GM18907 (cell line): ENCODE data around the gene FANK1.
A peak's percentile ranks its signal among the peaks of the same experiment; 100 is the strongest.

Source experiments
- ATAC-seq: cut with Tn5 transposase; IDR thresholded peaks from one replicate; pipeline ENCODE4 v1.9.1; 2021; ENCODE audit warnings: mild to moderate bottlenecking, moderate library complexity; ENCODE audit not compliant: unreplicated experiment

The FANK1 gene, protein sequence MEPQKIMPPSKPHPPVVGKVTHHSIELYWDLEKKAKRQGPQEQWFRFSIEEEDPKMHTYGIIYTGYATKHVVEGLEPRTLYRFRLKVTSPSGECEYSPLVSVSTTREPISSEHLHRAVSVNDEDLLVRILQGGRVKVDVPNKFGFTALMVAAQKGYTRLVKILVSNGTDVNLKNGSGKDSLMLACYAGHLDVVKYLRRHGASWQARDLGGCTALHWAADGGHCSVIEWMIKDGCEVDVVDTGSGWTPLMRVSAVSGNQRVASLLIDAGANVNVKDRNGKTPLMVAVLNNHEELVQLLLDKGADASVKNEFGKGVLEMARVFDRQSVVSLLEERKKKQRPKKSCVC

DNA sequence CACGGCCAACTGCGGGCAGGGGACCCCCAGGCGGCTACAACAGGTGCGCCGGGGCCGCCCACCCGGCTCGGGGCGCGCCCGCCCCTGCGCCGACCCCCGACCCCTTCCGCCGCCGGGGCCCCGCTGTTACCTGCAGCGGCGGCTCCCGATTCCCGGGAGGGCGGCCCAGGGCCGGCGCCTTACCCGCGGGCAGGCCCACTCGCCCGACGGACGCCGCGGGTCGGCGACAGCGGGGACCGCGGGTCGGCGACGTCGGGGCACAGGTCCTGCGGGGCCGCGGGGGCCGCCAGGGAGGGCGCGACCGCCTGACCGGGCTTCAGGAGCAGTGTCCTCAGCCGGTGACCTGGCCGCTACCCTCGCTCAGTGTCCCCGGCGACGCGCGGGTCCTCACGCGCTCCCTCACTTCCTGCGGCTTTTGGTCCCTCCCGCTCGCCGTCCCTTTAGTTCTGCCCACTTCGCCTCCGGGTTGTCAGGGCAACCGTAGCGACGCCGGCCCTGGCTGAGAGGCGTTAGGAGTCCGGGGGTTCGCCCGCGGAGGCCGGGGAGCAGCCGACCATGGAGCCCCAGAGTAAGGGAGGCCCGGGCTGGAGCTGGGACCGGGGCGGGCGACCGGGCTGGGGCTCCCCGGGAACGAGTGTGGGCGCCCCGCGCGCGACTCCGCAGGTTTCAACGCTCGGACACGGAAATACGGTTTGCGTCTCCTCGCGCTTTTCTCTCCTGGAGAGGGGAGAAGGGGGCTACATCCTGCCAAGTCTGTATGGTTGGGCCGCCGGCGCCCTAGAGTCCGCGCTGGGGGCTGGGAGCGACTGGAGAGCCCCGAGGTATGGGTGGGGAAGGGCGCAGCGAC, at the start of gene FANK1:
Gene FANK1 (plus strand): TSS at position 477 of the 847 bp plus-strand sequence. CDS start 79 bp downstream, at position 556.
- peak; percentile 91 for ATAC-seq

- peak; percentile 50 for ATAC-seq
Measured at GRCh38 chr10:125846894-125847293, 49.5 kb upstream of the FANK1 start.

DNA sequence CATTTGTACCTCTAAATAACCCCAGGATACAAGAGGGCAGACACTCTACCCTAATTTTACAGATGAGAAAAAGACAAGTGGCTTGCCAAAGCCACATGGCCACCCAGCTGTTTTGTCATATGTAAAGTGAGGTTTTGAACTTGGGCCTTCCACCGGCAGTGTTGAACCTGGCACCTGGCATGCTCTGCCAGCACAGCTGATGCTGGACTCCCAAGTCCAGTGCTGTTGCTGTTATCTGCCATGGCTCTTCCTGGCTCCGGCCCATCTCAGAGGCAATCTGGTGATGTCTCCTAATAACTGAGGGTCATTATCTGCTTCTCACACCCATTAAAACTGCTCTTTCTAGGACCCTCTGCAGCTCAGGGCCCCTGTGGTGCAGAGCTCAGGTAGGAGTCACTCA, 48.0 kb upstream of the FANK1 start:
- no peak for ATAC-seq

DNA sequence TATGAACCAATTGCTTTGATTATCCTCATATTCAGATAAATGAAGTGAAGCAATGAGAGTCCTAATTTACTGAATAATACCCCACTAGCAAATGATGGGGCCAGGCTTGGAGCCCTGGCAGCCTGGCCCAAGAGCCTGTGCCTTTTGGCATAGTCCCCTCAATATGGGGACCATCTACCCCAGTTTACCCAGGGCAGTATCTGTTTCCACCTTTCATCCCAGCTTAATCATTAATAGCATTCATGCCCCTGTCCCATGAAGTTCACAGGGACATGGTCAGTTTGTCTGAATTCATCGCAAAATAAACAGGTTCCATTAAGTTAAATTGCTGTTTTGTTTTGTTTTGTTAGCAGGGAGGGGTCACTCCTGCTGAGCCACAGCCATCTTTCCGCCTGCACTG, 47.5 kb upstream of the FANK1 start:
- ATAC-seq, result no peak

GRCh38 chr10:125849448-125849847, 46.9 kb upstream of the FANK1 start:
- ATAC-seq, result no peak

DNA sequence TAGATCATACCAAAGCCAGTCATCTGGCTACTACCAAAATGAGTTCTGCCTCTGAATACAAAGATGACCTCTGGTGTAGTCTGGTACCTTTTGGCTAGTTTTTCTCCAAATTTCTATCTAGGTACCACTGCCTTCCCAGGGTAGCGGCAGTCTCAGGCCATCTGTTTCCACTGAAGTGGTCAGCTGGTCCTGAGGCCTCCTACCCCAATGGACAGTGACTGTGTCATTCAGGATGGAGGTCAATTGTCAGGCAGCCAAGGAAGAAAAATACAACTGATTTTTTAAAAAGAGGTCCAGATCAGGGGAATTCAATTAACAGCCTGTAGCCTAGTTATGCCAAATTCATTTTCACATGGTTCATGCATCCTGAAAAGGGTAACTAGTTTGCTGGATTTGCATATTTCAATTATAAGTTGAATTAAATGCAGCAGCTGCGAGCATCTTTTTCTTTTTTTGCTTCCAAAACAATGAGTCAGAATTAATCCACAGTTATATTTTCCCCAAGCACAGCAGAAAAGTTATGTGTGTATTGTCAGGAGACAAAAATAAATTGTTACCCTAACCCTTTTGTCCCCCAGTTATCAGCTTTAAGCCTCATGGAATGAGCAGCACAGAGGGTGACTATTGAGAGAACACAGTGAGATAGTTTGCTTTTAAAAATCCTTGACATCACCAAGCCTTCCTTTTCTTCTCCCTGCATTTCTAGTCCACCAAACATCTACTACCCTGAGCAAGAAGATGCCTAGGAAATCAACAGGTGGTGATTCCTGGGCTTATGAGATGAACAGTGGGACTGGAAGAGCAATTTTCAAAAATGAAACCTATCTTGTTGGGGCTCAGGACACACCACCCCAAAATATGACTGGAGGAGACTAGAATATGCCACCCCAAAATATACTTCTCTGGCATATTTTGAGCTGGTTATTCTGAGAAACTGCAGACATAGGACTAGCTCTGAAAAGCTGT, 45.3 kb upstream of the FANK1 start:
- ATAC-seq, result no peak

DNA sequence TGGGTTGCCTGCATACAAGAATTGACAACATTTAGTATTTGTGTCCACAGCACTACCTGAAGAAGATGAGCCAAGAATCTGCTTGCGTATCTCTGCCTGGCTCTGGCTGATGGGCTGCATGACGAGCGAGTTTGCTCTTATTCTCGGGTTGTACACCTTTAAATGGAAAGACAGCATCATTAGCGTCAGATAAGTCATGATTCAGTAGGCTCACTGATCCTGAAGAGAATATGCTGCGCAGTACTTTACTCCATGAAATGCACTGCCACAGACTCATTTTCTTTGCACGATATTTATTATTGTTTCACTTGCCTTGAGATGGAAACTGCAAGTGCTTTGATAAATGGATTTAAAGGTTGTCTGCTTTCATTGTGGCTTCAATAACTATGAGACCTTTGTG, 43.9 kb upstream of the FANK1 start:
- ATAC-seq, result no peak

GRCh38 chr10:125857185-125857760, 39.1 kb upstream of the FANK1 start:
- no peak for ATAC-seq

DNA sequence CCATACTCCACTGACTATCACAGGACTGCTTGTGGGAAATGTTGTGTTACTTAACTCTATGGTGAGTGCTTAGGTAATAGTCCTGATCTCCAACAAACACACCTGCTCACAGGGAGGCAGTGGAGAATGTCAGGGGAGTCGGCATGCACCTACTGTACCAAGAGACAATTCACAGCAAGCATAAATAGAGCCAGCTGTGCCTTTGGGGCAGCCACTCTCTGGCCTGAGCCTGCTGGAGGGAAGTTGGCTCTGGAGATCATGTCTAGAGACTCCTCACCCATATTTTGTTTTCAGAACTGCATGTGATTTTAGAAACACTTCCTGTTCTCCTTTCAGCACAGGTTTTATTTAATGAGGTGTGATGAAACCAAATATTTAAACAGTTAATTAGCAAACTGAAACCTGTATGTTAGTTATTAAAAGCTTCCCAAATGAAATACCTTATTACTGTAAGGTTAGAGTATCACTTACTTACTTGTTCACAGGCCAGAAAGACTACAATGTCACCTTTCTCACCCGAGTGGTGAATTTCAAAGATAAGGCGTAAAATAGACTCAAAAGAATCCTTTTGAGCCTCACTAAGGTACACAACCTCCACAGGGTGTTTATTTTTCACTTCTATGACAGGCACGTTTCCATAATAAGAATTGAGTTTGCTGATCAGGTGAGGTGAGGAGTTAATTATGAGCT, 37.1 kb upstream of the FANK1 start:
- no peak for ATAC-seq

DNA sequence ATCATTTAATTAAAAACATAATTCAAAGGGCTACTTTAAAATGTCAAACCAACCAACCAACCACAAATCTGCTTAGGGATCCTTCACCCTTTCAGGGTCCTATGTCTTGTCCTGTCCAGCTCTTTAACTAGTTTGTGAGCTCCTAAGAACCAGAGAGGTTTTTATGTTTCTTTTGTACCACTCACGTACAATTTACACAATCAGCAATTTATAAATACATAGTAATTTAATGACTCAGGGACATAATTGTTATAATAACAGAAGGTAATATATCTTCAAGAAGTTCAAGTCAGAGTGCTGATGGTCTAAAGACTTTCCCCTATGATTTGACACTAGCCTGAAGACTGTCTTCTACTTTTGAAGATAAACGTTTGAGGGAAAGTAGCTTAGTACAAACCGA, 31.2 kb upstream of the FANK1 start:
- no peak for ATAC-seq

GRCh38 chr10:125866421-125867029, 29.8 kb upstream of the FANK1 start:
- no peak for ATAC-seq

GRCh38 chr10:125868372-125868975, 27.9 kb upstream of the FANK1 start:
- ATAC-seq, result no peak

DNA sequence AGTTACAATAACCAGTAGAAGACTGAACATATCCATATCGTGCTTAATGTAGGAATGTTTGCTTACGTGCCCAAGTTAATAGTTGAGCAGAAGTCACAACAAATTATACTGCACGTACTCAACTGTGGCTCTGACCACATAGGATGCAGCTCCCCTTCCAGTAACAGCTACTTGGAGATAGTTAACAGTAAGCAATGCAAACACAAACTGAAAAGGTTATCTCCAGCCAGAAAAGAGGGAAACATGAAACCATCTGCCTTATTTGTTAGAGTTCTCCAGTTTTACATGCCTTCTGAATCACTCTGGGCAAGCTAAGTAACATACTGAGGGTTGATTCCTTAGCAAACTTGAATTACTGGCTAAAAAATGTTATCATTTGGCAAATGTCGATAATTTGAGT, 25.0 kb upstream of the FANK1 start:
- ATAC-seq, result no peak

DNA sequence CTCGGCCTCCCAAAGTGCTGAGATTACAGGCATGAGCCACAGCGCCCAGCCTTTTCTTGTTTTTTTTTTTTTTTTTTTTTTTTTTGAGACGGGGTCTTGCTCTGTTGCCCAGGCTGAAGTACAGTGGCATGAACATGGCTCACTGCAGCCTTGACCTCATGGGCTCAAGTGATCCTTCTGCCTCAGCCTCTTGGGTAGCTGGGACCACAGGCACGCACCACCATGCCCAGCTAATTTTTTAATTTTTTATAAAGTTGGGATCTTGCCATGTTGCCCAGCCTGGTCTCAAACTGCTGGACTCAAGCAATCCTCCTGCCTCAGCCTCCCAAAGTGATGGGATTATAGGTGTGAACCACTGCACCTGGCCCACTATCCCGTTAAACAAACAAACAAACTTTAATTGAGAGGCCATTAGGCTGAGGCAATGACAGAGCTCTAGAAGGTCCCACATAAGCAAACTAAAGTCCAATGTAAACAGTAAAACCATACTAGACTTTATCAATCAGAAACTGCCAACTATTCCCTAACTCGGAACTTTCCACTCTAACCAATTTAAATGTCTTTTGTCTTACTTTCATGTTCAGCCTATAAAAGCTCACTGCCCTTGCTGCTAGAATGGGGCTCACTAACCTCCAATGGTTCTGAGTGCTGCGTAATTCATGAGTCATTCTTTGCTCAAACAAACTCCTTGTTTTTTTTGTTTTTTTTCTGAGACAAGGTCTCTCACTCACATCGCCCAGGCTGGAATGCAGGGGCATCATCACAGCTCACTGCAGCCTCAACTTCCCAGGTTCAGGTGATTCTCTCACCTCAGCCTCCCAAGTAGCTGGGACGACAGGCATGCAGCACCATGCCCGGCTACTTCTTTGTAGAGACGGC, 17.2 kb upstream of the FANK1 start:
- no peak for ATAC-seq

- no peak for ATAC-seq
Measured at GRCh38 chr10:125880719-125881118, 15.6 kb upstream of the FANK1 start.

DNA sequence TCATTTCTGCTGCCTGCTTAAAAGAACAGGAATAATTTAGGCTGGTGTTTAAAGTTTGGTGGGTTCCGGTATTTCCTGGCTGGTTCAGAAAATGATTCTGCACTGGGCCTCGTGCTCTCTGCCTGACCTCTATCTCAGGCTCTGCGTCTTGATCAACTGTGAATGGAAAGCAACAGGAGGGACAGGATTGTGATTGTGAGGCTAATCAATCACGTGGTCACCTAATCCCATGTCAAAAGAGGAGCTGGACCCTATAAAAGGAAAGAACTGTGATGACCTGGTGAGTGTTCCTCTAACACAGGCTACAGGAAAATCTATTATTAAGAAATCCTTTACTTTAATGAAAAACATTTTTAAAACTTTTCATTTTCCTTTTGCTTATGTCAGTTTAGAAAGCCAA, 15.2 kb upstream of the FANK1 start, which contains the start of gene DHX32:
Gene DHX32 (minus strand): TSS at position 101 of the 400 bp plus-strand sequence. CDS start 468 bp downstream, outside the sequence.
- no peak for ATAC-seq

DNA sequence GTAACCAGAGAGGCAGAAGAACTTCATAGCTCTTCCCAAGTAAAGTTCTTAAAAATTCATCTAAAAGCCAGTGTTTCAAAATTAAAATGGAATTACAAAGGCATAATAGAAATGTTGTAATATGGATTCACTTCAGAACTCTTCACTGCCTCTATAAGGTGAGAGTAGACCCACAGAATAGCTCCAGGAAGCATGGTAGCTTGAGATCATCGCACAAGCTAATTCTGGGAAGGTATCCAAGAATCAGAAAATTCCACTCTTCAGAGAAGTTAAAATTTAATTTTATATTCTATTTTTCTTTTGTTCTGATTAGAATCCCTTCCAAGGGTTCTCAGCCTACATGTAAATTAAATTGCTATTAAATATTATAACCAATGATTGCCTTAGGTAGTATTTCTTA, 13.8 kb upstream of the FANK1 start:
- no peak for ATAC-seq

DNA sequence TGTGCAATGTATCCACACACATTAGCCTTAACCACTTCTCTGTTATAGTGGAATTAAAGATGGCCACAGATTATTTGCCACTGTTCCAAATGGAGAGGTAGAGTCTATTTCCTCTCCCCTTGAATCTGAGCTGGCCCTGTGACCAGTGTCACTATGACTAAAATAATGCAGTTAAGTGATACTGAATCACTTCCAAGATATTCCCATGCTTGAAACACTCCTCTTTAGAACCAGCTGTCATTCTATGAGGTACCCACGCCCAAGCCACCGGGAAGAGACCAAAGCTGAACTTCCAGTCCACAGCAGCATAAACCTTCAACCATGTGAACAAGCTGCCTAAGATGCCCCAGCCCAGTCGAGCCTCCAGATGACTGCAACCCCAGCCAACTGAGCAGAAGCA, 13.2 kb upstream of the FANK1 start:
- ATAC-seq, result no peak
